Tibial nerve (tissue), 4 donors: Measurements from ENCODE around the gene CBX5.

Source experiments
- CTCF ChIP-seq, 5 experiments: fragments of 200-600 bp in 3 of 5; fragments of 450-650 bp in 2 of 5; sonication (generic) in 3 of 5; IDR thresholded peaks; one replicate each; pipeline ENCODE4 v1.5.1; 2016 to 2019; ENCODE audit warnings: antibody characterized with exemption in 5 of 5, mild to moderate bottlenecking in 3 of 5, moderate library complexity in 2 of 5
- EP300 ChIP-seq, 2 donors: sonication (generic); formaldehyde crosslinking; IDR thresholded peaks; one replicate each; pipeline ENCODE4 v1.6.1; 2017; ENCODE audit warnings: antibody characterized with exemption in 2 of 2, mild to moderate bottlenecking in 1 of 2

GRCh38 chr12:54292931-54293241, 13.0 kb upstream of the CBX5 start:
- TF ChIP-seq CTCF (IDR thresholded peaks at IDR 0.05) (no peak), EP300 (IDR thresholded peaks at IDR 0.05) (no peak)
